HG03571 (cell line): ENCODE results near the gene TNFSF4.

ENCODE experiments used
- ATAC-seq: cut with Tn5 transposase; IDR thresholded peaks from one replicate; pipeline ENCODE4 v1.9.1; 2021; ENCODE audit not compliant: unreplicated experiment

TNFSF4 gene

GRCh38 chr1:173212952-173213491, 5.9 kb upstream of the TNFSF4 start:
- ATAC-seq = peak; percentile 85

- no peak for ATAC-seq
These were observed 3.6 kb upstream of the TNFSF4 start for GRCh38 chr1:173210716-173211231.

- ATAC-seq = no peak
These were observed 3.2 kb upstream of the TNFSF4 start for GRCh38 chr1:173210283-173210682.

- no peak for ATAC-seq
These were observed 1.7 kb upstream of the TNFSF4 start for GRCh38 chr1:173208868-173209267.

- ATAC-seq = no peak
These were observed 1.0 kb upstream of the TNFSF4 start for GRCh38 chr1:173208146-173208545.

GRCh38 chr1:173205146-173206051, 1.7 kb downstream of the TNFSF4 start:
- ATAC-seq = peak; percentile 54

- no peak for ATAC-seq
These were observed 2.4 kb downstream of the TNFSF4 start for GRCh38 chr1:173204693-173205092.

GRCh38 chr1:173202424-173203145, 4.5 kb downstream of the TNFSF4 start:
- no peak for ATAC-seq

- no peak for ATAC-seq
These were observed 5.2 kb downstream of the TNFSF4 start for GRCh38 chr1:173201969-173202368.

GRCh38 chr1:173195596-173196088, 11.5 kb downstream of the TNFSF4 start:
- ATAC-seq = peak; percentile 91

- ATAC-seq = no peak
These were observed 13.5 kb downstream of the TNFSF4 start for GRCh38 chr1:173193639-173194038.

GRCh38 chr1:173191011-173191705, 16.0 kb downstream of the TNFSF4 start:
- no peak for ATAC-seq

GRCh38 chr1:173190101-173190936, 16.8 kb downstream of the TNFSF4 start:
- ATAC-seq = no peak

GRCh38 chr1:173187671-173188237, 19.4 kb downstream of the TNFSF4 start:
- ATAC-seq = no peak

- ATAC-seq = no peak
These were observed 25.3 kb downstream of the TNFSF4 start for GRCh38 chr1:173181791-173182190.

- no peak for ATAC-seq
These were observed 30.9 kb downstream of the TNFSF4 start for GRCh38 chr1:173176246-173176645.

GRCh38 chr1:173175514-173176145, 31.5 kb downstream of the TNFSF4 start:
- no peak for ATAC-seq

GRCh38 chr1:173173388-173173787, 33.7 kb downstream of the TNFSF4 start:
- no peak for ATAC-seq

- no peak for ATAC-seq
These were observed 36.0 kb downstream of the TNFSF4 start for GRCh38 chr1:173171152-173171551.
